ENCODE data around the gene FAM3C.

DNA sequence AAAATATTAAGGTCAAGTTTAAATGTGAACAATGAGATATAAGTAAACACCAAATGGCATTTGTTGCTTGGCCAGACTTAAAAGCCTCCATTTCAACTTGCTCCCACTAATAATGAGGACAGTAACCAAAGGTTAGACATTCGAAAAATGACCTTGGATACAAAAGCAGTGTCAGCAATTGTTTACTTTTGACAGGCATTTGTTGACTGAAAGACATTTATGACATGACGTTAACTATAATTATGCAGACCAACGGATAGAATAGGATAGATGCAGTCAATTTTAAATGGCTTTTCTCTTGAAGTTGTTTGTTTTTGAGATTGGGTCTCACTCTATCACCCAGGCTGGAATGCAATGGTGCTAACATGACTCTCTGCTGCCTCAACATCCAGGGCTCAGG lies 73.6 kb downstream of the FAM3C start:
- TF ChIP-seq ELF1 (IDR thresholded peaks at IDR 0.05; ENCODE audit: borderline replicate concordance, low read depth) (no peak), TCF7L2 (IDR thresholded peaks at IDR 0.05; ENCODE audit: borderline replicate concordance, extremely low read depth, insufficient read depth, insufficient read length) (no peak), RAD21 (IDR thresholded peaks at IDR 0.05; ENCODE audit: low read depth) (no peak), POLR2AphosphoS5 (IDR thresholded peaks at IDR 0.05; ENCODE audit: low read depth, low read length) (no peak), YY1 (IDR thresholded peaks at IDR 0.05; ENCODE audit: extremely low read depth, insufficient replicate concordance, low read depth, low read length) (no peak), EZH2phosphoT487 (IDR thresholded peaks at IDR 0.05; ENCODE audit: borderline replicate concordance) (no peak)
- TF ChIP-seq, protein P1, sequence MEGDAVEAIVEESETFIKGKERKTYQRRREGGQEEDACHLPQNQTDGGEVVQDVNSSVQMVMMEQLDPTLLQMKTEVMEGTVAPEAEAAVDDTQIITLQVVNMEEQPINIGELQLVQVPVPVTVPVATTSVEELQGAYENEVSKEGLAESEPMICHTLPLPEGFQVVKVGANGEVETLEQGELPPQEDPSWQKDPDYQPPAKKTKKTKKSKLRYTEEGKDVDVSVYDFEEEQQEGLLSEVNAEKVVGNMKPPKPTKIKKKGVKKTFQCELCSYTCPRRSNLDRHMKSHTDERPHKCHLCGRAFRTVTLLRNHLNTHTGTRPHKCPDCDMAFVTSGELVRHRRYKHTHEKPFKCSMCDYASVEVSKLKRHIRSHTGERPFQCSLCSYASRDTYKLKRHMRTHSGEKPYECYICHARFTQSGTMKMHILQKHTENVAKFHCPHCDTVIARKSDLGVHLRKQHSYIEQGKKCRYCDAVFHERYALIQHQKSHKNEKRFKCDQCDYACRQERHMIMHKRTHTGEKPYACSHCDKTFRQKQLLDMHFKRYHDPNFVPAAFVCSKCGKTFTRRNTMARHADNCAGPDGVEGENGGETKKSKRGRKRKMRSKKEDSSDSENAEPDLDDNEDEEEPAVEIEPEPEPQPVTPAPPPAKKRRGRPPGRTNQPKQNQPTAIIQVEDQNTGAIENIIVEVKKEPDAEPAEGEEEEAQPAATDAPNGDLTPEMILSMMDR (IDR thresholded peaks at IDR 0.05 in 2 of 3, conservative IDR thresholded peaks at IDR 0.05 in 1 of 3; ENCODE audit: borderline replicate concordance in 1 of 3, insufficient read depth in 1 of 3, low read depth in 2 of 3, low read length in 2 of 3), result no peak
- TF ChIP-seq, protein P2, sequence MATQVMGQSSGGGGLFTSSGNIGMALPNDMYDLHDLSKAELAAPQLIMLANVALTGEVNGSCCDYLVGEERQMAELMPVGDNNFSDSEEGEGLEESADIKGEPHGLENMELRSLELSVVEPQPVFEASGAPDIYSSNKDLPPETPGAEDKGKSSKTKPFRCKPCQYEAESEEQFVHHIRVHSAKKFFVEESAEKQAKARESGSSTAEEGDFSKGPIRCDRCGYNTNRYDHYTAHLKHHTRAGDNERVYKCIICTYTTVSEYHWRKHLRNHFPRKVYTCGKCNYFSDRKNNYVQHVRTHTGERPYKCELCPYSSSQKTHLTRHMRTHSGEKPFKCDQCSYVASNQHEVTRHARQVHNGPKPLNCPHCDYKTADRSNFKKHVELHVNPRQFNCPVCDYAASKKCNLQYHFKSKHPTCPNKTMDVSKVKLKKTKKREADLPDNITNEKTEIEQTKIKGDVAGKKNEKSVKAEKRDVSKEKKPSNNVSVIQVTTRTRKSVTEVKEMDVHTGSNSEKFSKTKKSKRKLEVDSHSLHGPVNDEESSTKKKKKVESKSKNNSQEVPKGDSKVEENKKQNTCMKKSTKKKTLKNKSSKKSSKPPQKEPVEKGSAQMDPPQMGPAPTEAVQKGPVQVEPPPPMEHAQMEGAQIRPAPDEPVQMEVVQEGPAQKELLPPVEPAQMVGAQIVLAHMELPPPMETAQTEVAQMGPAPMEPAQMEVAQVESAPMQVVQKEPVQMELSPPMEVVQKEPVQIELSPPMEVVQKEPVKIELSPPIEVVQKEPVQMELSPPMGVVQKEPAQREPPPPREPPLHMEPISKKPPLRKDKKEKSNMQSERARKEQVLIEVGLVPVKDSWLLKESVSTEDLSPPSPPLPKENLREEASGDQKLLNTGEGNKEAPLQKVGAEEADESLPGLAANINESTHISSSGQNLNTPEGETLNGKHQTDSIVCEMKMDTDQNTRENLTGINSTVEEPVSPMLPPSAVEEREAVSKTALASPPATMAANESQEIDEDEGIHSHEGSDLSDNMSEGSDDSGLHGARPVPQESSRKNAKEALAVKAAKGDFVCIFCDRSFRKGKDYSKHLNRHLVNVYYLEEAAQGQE (IDR thresholded peaks at IDR 0.05; ENCODE audit: low read depth), result no peak
